ENCODE results near the gene FYN. TPM values are rescaled to one million over a fixed set of nuclear protein-coding genes. Genes with fewer than 3 reads are reported as not detected.
A peak's percentile ranks its signal among the peaks of the same experiment; 100 is the strongest.

FYN gene
- total and polyA plus RNA-seq, 2 donors from 2014 or later: 34.5 to 52.4 TPM

DNA sequence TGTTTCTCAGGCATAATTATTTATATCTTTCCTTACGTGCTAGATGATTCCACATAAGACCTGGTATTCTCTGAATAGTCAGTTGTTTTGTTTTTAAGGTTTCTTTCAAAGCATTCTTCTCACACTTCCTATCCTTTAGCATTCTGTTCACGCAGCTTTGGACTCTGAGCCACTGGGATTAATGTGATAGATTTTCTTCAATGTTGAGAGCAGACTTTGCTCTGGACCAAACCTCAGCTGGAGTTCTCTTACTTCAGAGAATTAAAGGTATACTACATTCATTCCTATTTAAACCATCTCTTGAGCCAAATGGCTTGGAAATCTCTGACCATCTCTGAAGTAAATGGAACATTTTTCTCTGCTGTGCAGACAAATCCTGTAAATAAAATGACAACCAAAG, 196.9 kb downstream of the FYN start:
- H3K9me3 ChIP-seq (ENCODE audit: control insufficient read depth in 2 of 3, insufficient read depth in 1 of 3, low read length in 3 of 3): no peaks in the 10 kb centered on the region
- no peak overlapping the region for H3K9ac ChIP-seq (ENCODE audit: low read length in 3 of 3)
- H3K27ac ChIP-seq (ENCODE audit: low read depth in 2 of 2, low read length in 2 of 2): no peak overlapping the region
- H3K36me3 ChIP-seq (ENCODE audit: control insufficient read depth in 2 of 3, insufficient read depth in 3 of 3, low read length in 3 of 3): peaks cover 0 to 3% (median 3%) of the 10 kb centered on the region in 3 donors
- H3K27me3 ChIP-seq (ENCODE audit: control insufficient read depth, insufficient read depth, low read length): no peaks in the 10 kb centered on the region
- peak overlapping the region in 2 of 3 donors; percentile 16 to 60 for H3K4me3 ChIP-seq (ENCODE audit: low read length in 3 of 3)
- no peak for FAIRE-seq
- intact Hi-C loops (cut with DNase I): no loop called here
- peaks cover 0 to 14% (median 3%) of the 10 kb centered on the region in 3 donors for H3K4me1 ChIP-seq (ENCODE audit: control insufficient read depth in 2 of 3, insufficient read depth in 2 of 3, low read depth in 1 of 3, low read length in 3 of 3)
- peak in 1 of 5 donors; percentile 59 for DNase-seq
- no peak for TF ChIP-seq CTCF (IDR thresholded peaks at IDR 0.05; ENCODE audit: borderline replicate concordance, extremely low read depth, insufficient read depth)

- Histone ChIP-seq H3K9ac (ENCODE audit: low read length in 3 of 3) (no peak overlapping the region), H3K4me1 (ENCODE audit: control insufficient read depth in 2 of 3, insufficient read depth in 2 of 3, low read depth in 1 of 3, low read length in 3 of 3) (peaks cover 0 to 13% (median 3%) of the 10 kb centered on the region in 3 donors), H3K4me3 (ENCODE audit: low read length in 3 of 3) (no peak overlapping the region), H3K27ac (ENCODE audit: low read depth in 2 of 2, low read length in 2 of 2) (no peak overlapping the region), H3K9me3 (ENCODE audit: control insufficient read depth in 2 of 3, insufficient read depth in 1 of 3, low read length in 3 of 3) (no peaks in the 10 kb centered on the region), H3K27me3 (ENCODE audit: control insufficient read depth, insufficient read depth, low read length) (no peaks in the 10 kb centered on the region), H3K36me3 (ENCODE audit: control insufficient read depth in 2 of 3, insufficient read depth in 3 of 3, low read length in 3 of 3) (peaks cover 0 to 3% (median 3%) of the 10 kb centered on the region in 3 donors)
- DNase-seq: no peak
- intact Hi-C loops (cut with DNase I): no loop called here
- TF ChIP-seq CTCF (IDR thresholded peaks at IDR 0.05; ENCODE audit: borderline replicate concordance, extremely low read depth, insufficient read depth): no peak
- FAIRE-seq: no peak
Measured at GRCh38 chr6:111674883-111675282, 198.4 kb downstream of the FYN start.

- DNase-seq: peak in 1 of 5 donors; percentile 33
- intact Hi-C loops (cut with DNase I): no loop called here
Measured at GRCh38 chr6:111674413-111674812, 198.8 kb downstream of the FYN start.

More at GRCh38 chr6:111674413-111674812, 198.8 kb downstream of the FYN start:
- Histone ChIP-seq H3K27ac (ENCODE audit: low read depth in 2 of 2, low read length in 2 of 2) (no peak overlapping the region), H3K4me1 (ENCODE audit: control insufficient read depth in 2 of 3, insufficient read depth in 2 of 3, low read depth in 1 of 3, low read length in 3 of 3) (peaks cover 0 to 13% (median 3%) of the 10 kb centered on the region in 3 donors), H3K9ac (ENCODE audit: low read length in 3 of 3) (no peak overlapping the region), H3K36me3 (ENCODE audit: control insufficient read depth in 2 of 3, insufficient read depth in 3 of 3, low read length in 3 of 3) (peaks cover 0 to 3% (median 3%) of the 10 kb centered on the region in 3 donors), H3K9me3 (ENCODE audit: control insufficient read depth in 2 of 3, insufficient read depth in 1 of 3, low read length in 3 of 3) (no peaks in the 10 kb centered on the region), H3K27me3 (ENCODE audit: control insufficient read depth, insufficient read depth, low read length) (no peaks in the 10 kb centered on the region), H3K4me3 (ENCODE audit: low read length in 3 of 3) (peak overlapping the region in 1 of 3 donors; percentile 36)
- no peak for FAIRE-seq
- TF ChIP-seq CTCF (IDR thresholded peaks at IDR 0.05; ENCODE audit: borderline replicate concordance, extremely low read depth, insufficient read depth): no peak
